Measurements from ENCODE around the gene ANKRD9.

ANKRD9 gene

DNA sequence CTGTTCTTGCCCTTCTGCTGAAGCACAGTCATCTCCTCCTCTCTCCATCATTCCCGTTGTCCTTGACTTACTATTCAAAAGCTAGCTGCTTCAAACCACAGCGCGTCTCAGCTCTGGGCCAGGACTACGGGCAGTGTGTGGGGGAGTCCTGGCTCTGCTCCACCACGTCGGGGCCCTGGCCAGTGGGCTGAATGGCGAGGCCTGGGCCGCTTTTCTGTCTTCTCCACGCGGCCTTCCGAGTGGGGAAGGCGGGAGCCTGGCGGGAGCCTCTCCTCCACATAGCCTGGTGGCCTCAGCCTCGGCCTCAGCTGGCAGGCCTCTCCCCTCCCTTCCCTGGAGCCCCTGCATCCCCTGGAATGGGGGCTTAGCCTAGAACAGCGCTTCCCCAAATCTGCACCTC is 16.5 kb downstream of the ANKRD9 start:
- TF ChIP-seq, protein P1, sequence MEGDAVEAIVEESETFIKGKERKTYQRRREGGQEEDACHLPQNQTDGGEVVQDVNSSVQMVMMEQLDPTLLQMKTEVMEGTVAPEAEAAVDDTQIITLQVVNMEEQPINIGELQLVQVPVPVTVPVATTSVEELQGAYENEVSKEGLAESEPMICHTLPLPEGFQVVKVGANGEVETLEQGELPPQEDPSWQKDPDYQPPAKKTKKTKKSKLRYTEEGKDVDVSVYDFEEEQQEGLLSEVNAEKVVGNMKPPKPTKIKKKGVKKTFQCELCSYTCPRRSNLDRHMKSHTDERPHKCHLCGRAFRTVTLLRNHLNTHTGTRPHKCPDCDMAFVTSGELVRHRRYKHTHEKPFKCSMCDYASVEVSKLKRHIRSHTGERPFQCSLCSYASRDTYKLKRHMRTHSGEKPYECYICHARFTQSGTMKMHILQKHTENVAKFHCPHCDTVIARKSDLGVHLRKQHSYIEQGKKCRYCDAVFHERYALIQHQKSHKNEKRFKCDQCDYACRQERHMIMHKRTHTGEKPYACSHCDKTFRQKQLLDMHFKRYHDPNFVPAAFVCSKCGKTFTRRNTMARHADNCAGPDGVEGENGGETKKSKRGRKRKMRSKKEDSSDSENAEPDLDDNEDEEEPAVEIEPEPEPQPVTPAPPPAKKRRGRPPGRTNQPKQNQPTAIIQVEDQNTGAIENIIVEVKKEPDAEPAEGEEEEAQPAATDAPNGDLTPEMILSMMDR (IDR thresholded peaks at IDR 0.05; ENCODE audit: low read depth, low read length) = no peak
- no peaks in the 10 kb centered on the region for H3K9me3 ChIP-seq
- H3K27me3 ChIP-seq = no peaks in the 10 kb centered on the region
- H3K36me3 ChIP-seq = no peaks in the 10 kb centered on the region
- H3K4me3 ChIP-seq (ENCODE audit: low read depth, low read length) = no peak overlapping the region
- no peak for DNase-seq
- H3K4me1 ChIP-seq = no peaks in the 10 kb centered on the region

- Histone ChIP-seq H3K4me1 (no peaks in the 10 kb centered on the region), H3K9me3 (no peaks in the 10 kb centered on the region), H3K27me3 (no peaks in the 10 kb centered on the region), H3K4me3 (ENCODE audit: low read depth, low read length) (no peak overlapping the region), H3K36me3 (no peaks in the 10 kb centered on the region)
- TF ChIP-seq, protein P1 (IDR thresholded peaks at IDR 0.05; ENCODE audit: low read depth, low read length) = no peak
- DNase-seq = no peak
Observed at GRCh38 chr14:102492531-102492910, 17.1 kb downstream of the ANKRD9 start.

- Histone ChIP-seq H3K36me3 (no peaks in the 10 kb centered on the region), H3K27me3 (no peaks in the 10 kb centered on the region), H3K4me3 (ENCODE audit: low read depth, low read length) (no peak overlapping the region), H3K4me1 (no peaks in the 10 kb centered on the region), H3K9me3 (no peaks in the 10 kb centered on the region)
- no peak for DNase-seq
- TF ChIP-seq, protein P1 (IDR thresholded peaks at IDR 0.05; ENCODE audit: low read depth, low read length) = no peak
Observed at GRCh38 chr14:102491786-102492530, 17.6 kb downstream of the ANKRD9 start.

- no peak overlapping the region for H3K4me3 ChIP-seq (ENCODE audit: low read depth, low read length)
- TF ChIP-seq, protein P1 (IDR thresholded peaks at IDR 0.05; ENCODE audit: low read depth, low read length) = no peak
- H3K27me3 ChIP-seq = no peaks in the 10 kb centered on the region
- no peaks in the 10 kb centered on the region for H3K4me1 ChIP-seq
- no peak for DNase-seq
- H3K36me3 ChIP-seq = no peaks in the 10 kb centered on the region
- H3K9me3 ChIP-seq = no peaks in the 10 kb centered on the region
Observed at GRCh38 chr14:102491366-102491765, 18.2 kb downstream of the ANKRD9 start.

DNA sequence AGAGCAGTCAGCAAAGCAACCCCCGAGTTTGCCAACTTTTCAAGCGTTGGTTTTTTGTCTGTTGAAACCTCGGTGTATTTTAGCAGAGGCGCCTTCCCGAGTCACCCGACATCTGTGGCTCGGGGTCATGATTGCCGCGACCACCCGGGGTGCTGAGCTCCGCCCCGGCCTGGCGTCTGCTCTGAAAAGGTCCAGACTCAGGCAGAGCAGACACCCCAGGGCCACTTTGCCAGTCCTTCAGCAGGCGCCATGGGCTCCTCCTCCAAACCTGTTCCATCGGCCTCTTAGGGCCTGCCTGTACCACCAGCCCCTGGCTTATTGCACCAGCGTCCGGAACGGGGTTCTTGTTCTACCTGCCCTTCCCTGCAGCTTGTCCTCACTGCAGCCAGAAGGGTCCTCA is 19.1 kb downstream of the ANKRD9 start:
- no peak overlapping the region for H3K4me3 ChIP-seq (ENCODE audit: low read depth, low read length)
- H3K27me3 ChIP-seq = no peaks in the 10 kb centered on the region
- no peaks in the 10 kb centered on the region for H3K4me1 ChIP-seq
- no peaks in the 10 kb centered on the region for H3K9me3 ChIP-seq
- H3K36me3 ChIP-seq = no peaks in the 10 kb centered on the region
- no peak for DNase-seq
- TF ChIP-seq, protein P1 (IDR thresholded peaks at IDR 0.05; ENCODE audit: low read depth, low read length) = no peak

DNA sequence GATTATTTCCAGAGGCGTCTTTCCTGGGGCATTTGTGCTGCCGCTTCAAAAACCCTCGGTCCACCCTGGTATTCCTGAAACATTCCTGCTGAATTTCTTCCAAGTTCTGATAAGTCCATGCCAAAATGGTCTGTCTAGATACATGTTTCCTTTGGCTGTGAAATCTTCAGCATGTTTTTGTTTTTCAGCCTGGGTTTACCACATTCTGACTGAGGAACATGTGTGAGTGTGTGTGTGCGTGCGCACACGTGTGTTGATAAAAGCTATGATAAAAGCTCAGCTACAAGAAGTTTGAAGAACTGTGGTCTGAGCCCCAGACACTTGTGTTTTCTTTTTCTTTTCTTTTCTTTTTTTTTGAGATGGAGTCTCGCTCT is 22.4 kb downstream of the ANKRD9 start:
- TF ChIP-seq, protein P1 (IDR thresholded peaks at IDR 0.05; ENCODE audit: low read depth, low read length) = no peak
- no peak for DNase-seq
- H3K4me3 ChIP-seq (ENCODE audit: low read depth, low read length) = no peak overlapping the region
- no peaks in the 10 kb centered on the region for H3K4me1 ChIP-seq
- no peaks in the 10 kb centered on the region for H3K27me3 ChIP-seq
- H3K9me3 ChIP-seq = no peaks in the 10 kb centered on the region
- no peaks in the 10 kb centered on the region for H3K36me3 ChIP-seq
